ENCODE data around the gene C10orf143.

The C10orf143 gene

GRCh38 chr10:130072247-130072646 lies 38.4 kb downstream of the C10orf143 start:
- no peak overlapping the region for H3K4me3 ChIP-seq (ENCODE audit: control insufficient read depth, low read depth, low read length)
- TF ChIP-seq CTCF (conservative IDR thresholded peaks at IDR 0.05; ENCODE audit: control insufficient read depth, insufficient read depth, low read depth, low read length), result no peak
- DNase-seq (ENCODE audit: low read depth), result no peak

GRCh38 chr10:130067893-130068292 lies 42.7 kb downstream of the C10orf143 start:
- DNase-seq (ENCODE audit: low read depth), result no peak
- no peak overlapping the region for H3K4me3 ChIP-seq (ENCODE audit: control insufficient read depth, low read depth, low read length)
- TF ChIP-seq CTCF (conservative IDR thresholded peaks at IDR 0.05; ENCODE audit: control insufficient read depth, insufficient read depth, low read depth, low read length), result no peak

GRCh38 chr10:130066743-130067142 lies 43.9 kb downstream of the C10orf143 start:
- no peak for DNase-seq (ENCODE audit: low read depth)
- no peak overlapping the region for H3K4me3 ChIP-seq (ENCODE audit: control insufficient read depth, low read depth, low read length)
- TF ChIP-seq CTCF (conservative IDR thresholded peaks at IDR 0.05; ENCODE audit: control insufficient read depth, insufficient read depth, low read depth, low read length), result no peak

- DNase-seq (ENCODE audit: low read depth), result no peak
- no peak overlapping the region for H3K4me3 ChIP-seq (ENCODE audit: control insufficient read depth, low read depth, low read length)
- TF ChIP-seq CTCF (conservative IDR thresholded peaks at IDR 0.05; ENCODE audit: control insufficient read depth, insufficient read depth, low read depth, low read length), result no peak
Measured at GRCh38 chr10:130065251-130065650, 45.4 kb downstream of the C10orf143 start.

GRCh38 chr10:130064783-130065182 lies 45.8 kb downstream of the C10orf143 start:
- no peak overlapping the region for H3K4me3 ChIP-seq (ENCODE audit: control insufficient read depth, low read depth, low read length)
- no peak for DNase-seq (ENCODE audit: low read depth)
- no peak for TF ChIP-seq CTCF (conservative IDR thresholded peaks at IDR 0.05; ENCODE audit: control insufficient read depth, insufficient read depth, low read depth, low read length)

- DNase-seq (ENCODE audit: low read depth), result no peak
- no peak for TF ChIP-seq CTCF (conservative IDR thresholded peaks at IDR 0.05; ENCODE audit: control insufficient read depth, insufficient read depth, low read depth, low read length)
- no peak overlapping the region for H3K4me3 ChIP-seq (ENCODE audit: control insufficient read depth, low read depth, low read length)
Measured at GRCh38 chr10:130062976-130063375, 47.7 kb downstream of the C10orf143 start.

GRCh38 chr10:130062201-130062600 lies 48.4 kb downstream of the C10orf143 start:
- no peak for TF ChIP-seq CTCF (conservative IDR thresholded peaks at IDR 0.05; ENCODE audit: control insufficient read depth, insufficient read depth, low read depth, low read length)
- DNase-seq (ENCODE audit: low read depth), result no peak
- H3K4me3 ChIP-seq (ENCODE audit: control insufficient read depth, low read depth, low read length), result no peak overlapping the region
